Stimulated activated CD4-positive, alpha-beta T cell treated with anti-CD3 and anti-CD28 coated beads, Interleukin-4, amount 100 ng/mL, for 4 hours (primary cell): ENCODE data around the gene ASGR1.
A peak's percentile ranks its signal among the peaks of the same experiment; 100 is the strongest.
"Not testable (repeated sequence)": the region's sequence is repeated elsewhere in the genome, so short reads cannot be mapped to it uniquely, and the experiment has no call there.

Experiments
- DNase-seq, 2 experiments: peaks; one replicate each; pipeline ENCODE4 v3.0.0-alpha.2; 2020

ASGR1 gene

GRCh38 chr17:7158424-7158823, 20.7 kb downstream of the ASGR1 start:
- not testable (repeated sequence) for DNase-seq

- DNase-seq: no peak
These were observed 22.7 kb downstream of the ASGR1 start for GRCh38 chr17:7156342-7156940.

GRCh38 chr17:7147772-7148171, 31.4 kb downstream of the ASGR1 start:
- no peak for DNase-seq

GRCh38 chr17:7146115-7146514, 33.1 kb downstream of the ASGR1 start:
- DNase-seq: no peak

GRCh38 chr17:7144213-7144612, 35.0 kb downstream of the ASGR1 start:
- DNase-seq: no peak

- no peak for DNase-seq
These were observed 37.3 kb downstream of the ASGR1 start for GRCh38 chr17:7141824-7142223.

- no peak for DNase-seq
These were observed 39.8 kb downstream of the ASGR1 start for GRCh38 chr17:7139400-7139799.

GRCh38 chr17:7138800-7139381, 40.3 kb downstream of the ASGR1 start:
- no peak for DNase-seq

GRCh38 chr17:7137171-7137943, 41.8 kb downstream of the ASGR1 start:
- DNase-seq: no peak

GRCh38 chr17:7136266-7136877, 42.8 kb downstream of the ASGR1 start:
- DNase-seq: peak; percentile 65 to 78

GRCh38 chr17:7133916-7134315, 45.3 kb downstream of the ASGR1 start:
- DNase-seq: no peak

GRCh38 chr17:7133424-7133823, 45.7 kb downstream of the ASGR1 start:
- peak; percentile 32 to 65 for DNase-seq

GRCh38 chr17:7132511-7133094, 46.6 kb downstream of the ASGR1 start:
- peak; percentile 24 to 47 for DNase-seq

- DNase-seq: no peak
These were observed 47.8 kb downstream of the ASGR1 start for GRCh38 chr17:7131423-7131791.

- no peak for DNase-seq
These were observed 48.3 kb downstream of the ASGR1 start for GRCh38 chr17:7130621-7131422.

GRCh38 chr17:7129311-7129710, 49.9 kb downstream of the ASGR1 start:
- no peak for DNase-seq

GRCh38 chr17:7128160-7128559, 51.0 kb downstream of the ASGR1 start:
- no peak for DNase-seq

- DNase-seq: not testable (repeated sequence)
These were observed 51.7 kb downstream of the ASGR1 start for GRCh38 chr17:7127501-7127900.

- DNase-seq: not testable (repeated sequence)
These were observed 52.8 kb downstream of the ASGR1 start for GRCh38 chr17:7126386-7126785.

- no peak for DNase-seq
These were observed 54.2 kb downstream of the ASGR1 start for GRCh38 chr17:7124923-7125322.

GRCh38 chr17:7123844-7124243, 55.3 kb downstream of the ASGR1 start:
- no peak for DNase-seq
